Esophagus muscularis mucosa (tissue), 4 donors: Measurements from ENCODE around the gene PRLH. TPM values are rescaled to one million over a fixed set of nuclear protein-coding genes. Genes with fewer than 3 reads are reported as not detected.

ENCODE experiments used
- DNase-seq: peaks from one replicate; pipeline ENCODE4 v3.0.0-alpha.2; 2017; ENCODE audit errors: extremely low spot score
- H3K27ac ChIP-seq, 4 donors: fragments of 200-600 bp; sonication (generic); replicated peaks in 1 of 4; 1 replicate in 3 of 4; 2 replicates in 1 of 4; pipeline ENCODE4 v1.5.1; 2016 to 2019; ENCODE audit warnings: mild to moderate bottlenecking in 1 of 4
- H3K27me3 ChIP-seq, 4 donors: fragments of 200-600 bp; sonication (generic); one replicate each; pipeline versions ENCODE4 v1.5.1 to v1.6.0; 2016 to 2019
- H3K36me3 ChIP-seq, 4 donors: fragments of 200-600 bp; sonication (generic); one replicate each; pipeline ENCODE4 v1.5.1; 2016 to 2019
- H3K4me1 ChIP-seq, 4 donors: fragments of 200-600 bp; sonication (generic); one replicate each; pipeline ENCODE4 v1.5.1; 2016 to 2019
- H3K4me3 ChIP-seq, 4 donors: fragments of 200-600 bp; sonication (generic); 1 replicate in 2 of 4; 2 replicates in 2 of 4; pipeline ENCODE4 v1.5.1; 2016 to 2019; ENCODE audit warnings: mild to moderate bottlenecking in 4 of 4, moderate library complexity in 1 of 4
- H3K9me3 ChIP-seq, 4 donors: fragments of 200-600 bp; sonication (generic); 1 replicate in 3 of 4; 2 replicates in 1 of 4; pipeline ENCODE4 v1.5.1; 2016 to 2019
- EP300 ChIP-seq: sonication (generic); formaldehyde crosslinking; IDR thresholded peaks from one replicate; pipeline ENCODE4 v1.6.1; 2017; ENCODE audit warnings: antibody characterized with exemption
- POLR2A ChIP-seq: fragments of 450-650 bp; IDR thresholded peaks from one replicate; pipeline ENCODE4 v1.6.1; 2017; ENCODE audit warnings: antibody characterized with exemption, moderate library complexity, mild to moderate bottlenecking, low read depth
- POLR2AphosphoS5 ChIP-seq, 2 donors: sonication (generic); formaldehyde crosslinking; IDR thresholded peaks; one replicate each; pipeline ENCODE4 v1.6.1; 2017; ENCODE audit warnings: antibody characterized with exemption in 2 of 2
- WGBS: methylation state at CpG from one replicate; pipeline ENCODE4 v1.1.5; 2018; 5-methylcytosine and 5-hydroxymethylcytosine counted together
- intact Hi-C: fragments of 100-400 bp; cut with DNase I; formaldehyde crosslinking; loops from one replicate; pipeline ENCODE4 v1.15.1; 2023
- small RNA-seq, 3 donors: library from RNA; depleted of rRNA; stranded (forward); fragments of <200 nt; gene quantifications; one replicate each; pipeline ENCODE3, GENCODE V24; 2016
- total RNA-seq, 4 donors: library from RNA; depleted of rRNA; stranded (reverse); fragments of >200 nt; gene quantifications; one replicate each; pipeline versions ENCODE4 v1.1.0 to v1.2.1, GENCODE V29; 2016
- TF ChIP-seq, protein P1 (sequence below), 3 experiments: fragments of 200-600 bp in 2 of 3; fragments of 450-650 bp in 1 of 3; sonication (generic) in 2 of 3; IDR thresholded peaks; one replicate each; pipeline ENCODE4 v1.5.1; 2017 to 2019; ENCODE audit warnings: antibody characterized with exemption in 3 of 3, mild to moderate bottlenecking in 2 of 3, moderate library complexity in 1 of 3

The PRLH gene
- total RNA-seq, 4 donors from 2014 or later = not detected

DNA sequence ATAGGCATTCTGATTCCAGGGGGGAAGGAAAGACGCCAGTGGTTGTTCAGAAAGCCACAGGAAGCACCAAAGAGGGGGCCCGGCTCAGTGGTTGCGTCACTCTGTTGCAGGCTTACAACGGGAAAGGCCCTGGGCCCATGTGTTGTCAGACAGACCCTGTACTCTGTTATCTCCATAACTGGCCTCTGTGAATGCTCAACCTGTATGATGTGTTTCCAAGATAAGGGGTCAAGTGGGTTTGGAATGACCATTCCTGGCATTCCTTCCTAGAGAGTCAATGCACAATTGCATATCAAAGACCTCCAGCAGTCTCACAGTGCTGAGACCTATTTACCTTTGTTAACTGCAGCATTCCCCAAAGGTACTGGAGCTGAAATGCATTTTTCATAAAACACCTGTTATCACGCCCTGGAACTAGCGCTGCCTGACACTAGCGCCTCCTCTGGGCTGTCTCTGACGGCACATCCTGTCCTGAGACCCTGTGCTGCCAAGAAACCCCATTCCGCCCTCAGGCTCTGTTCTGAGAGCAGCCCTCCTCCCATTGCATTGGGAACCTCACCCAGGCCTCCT lies 47.9 kb downstream of the PRLH start:
- H3K9me3 ChIP-seq = no peaks in the 10 kb centered on the region
- no peak for TF ChIP-seq POLR2A
- TF ChIP-seq POLR2AphosphoS5 (IDR thresholded peaks at IDR 0.05) = no peak
- TF ChIP-seq EP300 = no peak
- TF ChIP-seq, protein P1, sequence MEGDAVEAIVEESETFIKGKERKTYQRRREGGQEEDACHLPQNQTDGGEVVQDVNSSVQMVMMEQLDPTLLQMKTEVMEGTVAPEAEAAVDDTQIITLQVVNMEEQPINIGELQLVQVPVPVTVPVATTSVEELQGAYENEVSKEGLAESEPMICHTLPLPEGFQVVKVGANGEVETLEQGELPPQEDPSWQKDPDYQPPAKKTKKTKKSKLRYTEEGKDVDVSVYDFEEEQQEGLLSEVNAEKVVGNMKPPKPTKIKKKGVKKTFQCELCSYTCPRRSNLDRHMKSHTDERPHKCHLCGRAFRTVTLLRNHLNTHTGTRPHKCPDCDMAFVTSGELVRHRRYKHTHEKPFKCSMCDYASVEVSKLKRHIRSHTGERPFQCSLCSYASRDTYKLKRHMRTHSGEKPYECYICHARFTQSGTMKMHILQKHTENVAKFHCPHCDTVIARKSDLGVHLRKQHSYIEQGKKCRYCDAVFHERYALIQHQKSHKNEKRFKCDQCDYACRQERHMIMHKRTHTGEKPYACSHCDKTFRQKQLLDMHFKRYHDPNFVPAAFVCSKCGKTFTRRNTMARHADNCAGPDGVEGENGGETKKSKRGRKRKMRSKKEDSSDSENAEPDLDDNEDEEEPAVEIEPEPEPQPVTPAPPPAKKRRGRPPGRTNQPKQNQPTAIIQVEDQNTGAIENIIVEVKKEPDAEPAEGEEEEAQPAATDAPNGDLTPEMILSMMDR (IDR thresholded peaks at IDR 0.05) = no peak
- intact Hi-C loops = loop anchor here (10.0 kb wide), 1 partner anchor 51 kb away; no protein-coding TSS in a partner anchor
- H3K4me1 ChIP-seq = peaks cover 36 to 56% (median 50%) of the 10 kb centered on the region in 4 donors
- no peak for DNase-seq
- H3K4me3 ChIP-seq = no peak overlapping the region
- WGBS = 72% methylated on average over 9 of the region's 9 CpGs
- peak overlapping the region; percentile 84 to 85 (median 84) for H3K27ac ChIP-seq
- H3K36me3 ChIP-seq = no peaks in the 10 kb centered on the region
- no peaks in the 10 kb centered on the region for H3K27me3 ChIP-seq

DNA sequence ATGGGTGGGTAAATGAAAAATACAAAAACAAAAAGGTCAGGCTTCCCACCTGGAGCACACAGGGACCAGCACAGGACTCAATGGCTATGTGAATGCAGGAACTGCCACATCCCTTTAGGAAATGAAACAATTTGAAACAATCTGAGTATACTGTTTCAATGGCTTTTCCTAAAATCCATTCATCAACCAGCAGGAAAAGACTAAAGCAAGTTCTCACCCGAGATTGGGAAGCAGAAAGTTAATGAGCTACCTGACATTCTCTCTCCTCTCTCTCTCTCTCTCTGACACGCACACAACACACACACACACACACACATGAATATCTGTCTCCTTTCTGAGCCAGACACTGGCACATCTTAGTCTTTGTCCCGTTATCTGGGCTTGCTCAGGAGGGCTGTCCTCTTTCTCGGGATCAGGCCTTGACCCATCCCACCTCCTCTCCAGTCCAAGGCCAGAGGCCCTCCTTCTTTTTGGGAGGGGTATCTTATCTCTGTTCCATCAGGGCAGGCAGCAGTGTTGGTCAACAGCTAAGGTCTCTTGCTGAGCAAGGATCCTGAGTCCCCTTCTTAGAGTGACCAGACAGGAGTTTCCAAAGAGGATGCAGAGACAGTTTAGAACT lies 49.4 kb downstream of the PRLH start:
- intact Hi-C loops = loop anchor here (10.0 kb wide), 1 partner anchor 49 kb away; no protein-coding TSS in a partner anchor
- Histone ChIP-seq H3K27ac (peak overlapping the region; percentile 84 to 85 (median 84)), H3K36me3 (no peaks in the 10 kb centered on the region), H3K9me3 (no peaks in the 10 kb centered on the region), H3K4me3 (no peak overlapping the region), H3K4me1 (peaks cover 36 to 56% (median 50%) of the 10 kb centered on the region in 4 donors), H3K27me3 (no peaks in the 10 kb centered on the region)
- DNase-seq = no peak
- WGBS = 48% methylated on average over 4 of the region's 4 CpGs
- TF ChIP-seq POLR2AphosphoS5 (IDR thresholded peaks at IDR 0.05) (no peak), EP300 (no peak), POLR2A (no peak)
- TF ChIP-seq, protein P1 (IDR thresholded peaks at IDR 0.05) = no peak

DNA sequence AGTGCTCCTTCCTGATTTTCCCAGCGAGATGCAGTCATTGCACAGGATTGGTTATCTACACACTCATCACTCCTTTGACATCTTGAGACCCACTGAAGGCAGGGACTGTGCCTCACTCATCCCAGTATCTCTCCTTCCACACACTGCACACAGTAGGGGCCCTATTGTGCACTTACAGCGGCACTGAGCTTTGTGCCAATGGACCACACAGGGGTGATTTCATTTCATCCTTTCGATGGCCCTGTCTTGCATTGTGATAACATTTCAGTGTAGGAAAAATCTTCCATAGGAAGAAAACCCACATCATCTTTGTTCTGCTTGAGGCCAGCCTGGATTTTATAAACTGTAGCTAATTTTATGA lies 50.0 kb downstream of the PRLH start:
- no peak for DNase-seq
- no peak overlapping the region for H3K4me3 ChIP-seq
- H3K4me1 ChIP-seq = peaks cover 36 to 56% (median 50%) of the 10 kb centered on the region in 4 donors
- no peaks in the 10 kb centered on the region for H3K27me3 ChIP-seq
- no peaks in the 10 kb centered on the region for H3K9me3 ChIP-seq
- no peaks in the 10 kb centered on the region for H3K36me3 ChIP-seq
- peak overlapping the region; percentile 84 to 85 (median 84) for H3K27ac ChIP-seq
- intact Hi-C loops = loop anchor here (10.0 kb wide), 1 partner anchor 48 kb away; no protein-coding TSS in a partner anchor
- no peak for TF ChIP-seq POLR2AphosphoS5 (IDR thresholded peaks at IDR 0.05)
- TF ChIP-seq EP300 = no peak
- no peak for TF ChIP-seq POLR2A
- TF ChIP-seq, protein P1 (IDR thresholded peaks at IDR 0.05) = no peak
- WGBS = 37% methylated on average over 3 of the region's 3 CpGs

Small RNA genes within 50 kb of the gene (small RNA-seq; reads per million reads assigned to genes)
- gene RNU6-1140P = 0 reads per million in 3 donors

Other genes starting within 250 kb of the PRLH start
- 100 to 1,000 TPM in 3 of 4 donors, 10 to 100 TPM in 1; 96.2 to 350 (median 192) TPM for gene COL6A3, start 152.4 kb upstream of the PRLH start, total RNA-seq
- gene MLPH, start 79.3 kb upstream of the PRLH start, total RNA-seq = 1 to 10 TPM; 5.3 to 8.7 (median 7.8) TPM
- gene RAB17, start 24.2 kb downstream of the PRLH start, total RNA-seq = 1 to 10 TPM in 2 of 4 donors, under 1 TPM in 2; 0.83 to 3.7 (median 1.4) TPM
- 100 to 1,000 TPM; 142 to 213 (median 191) TPM for gene LRRFIP1, start 61.0 kb downstream of the PRLH start, total RNA-seq
- under 1 TPM; 0.42 to 0.99 (median 0.61) TPM for gene RBM44, start 232.2 kb downstream of the PRLH start, total RNA-seq